OCI-LY7 (cell line): Measurements from ENCODE around the gene RALGAPA2. TPM values are rescaled to one million over a fixed set of nuclear protein-coding genes. Genes with fewer than 3 reads are reported as not detected.

Experiments used
- BruUV-seq: library from RNA; stranded (reverse); fragments of 400-500 nt; replicated peaks from 2 replicates; lab custom pipeline; 2021; lab: Mats Ljungman, UMichigan
- CTCF ChIA-PET: fragments of 300-600 bp; sonication (Branson Sonifier 250); formaldehyde crosslinking; loops from one replicate; lab custom pipeline; 2022; ENCODE audit warnings: antibody characterized with exemption; ENCODE audit not compliant: unreplicated experiment; lab: Charles Lee
- POLR2A ChIA-PET: fragments of 300-600 bp; sonication (Branson Sonifier 250); formaldehyde crosslinking; loops from one replicate; lab custom pipeline; 2022; ENCODE audit warnings: antibody characterized with exemption; lab: Charles Lee
- DNase-seq: peaks from one replicate; pipeline ENCODE4 v3.0.0-alpha.2; 2015; ENCODE audit warnings: low spot score
- H2AFZ ChIP-seq: fragments of 200-600 bp; sonication (generic), shearing (Covaris generic); 2 replicates; pipeline ENCODE4 v1.6.1; 2014; ENCODE audit warnings: mild to moderate bottlenecking, antibody characterized with exemption, low read length, moderate library complexity
- H3K27ac ChIP-seq: fragments of 200-600 bp; sonication (generic); 2 replicates; pipeline ENCODE4 v1.5.1; 2014; ENCODE audit warnings: mixed run types, low read depth, mild to moderate bottlenecking, moderate library complexity, low read length, inconsistent platforms; ENCODE audit not compliant: poor library complexity, severe bottlenecking
- H3K36me3 ChIP-seq: fragments of 200-600 bp; sonication (generic); 2 replicates; pipeline ENCODE4 v1.6.1; 2014; ENCODE audit warnings: mild to moderate bottlenecking, antibody characterized with exemption, low read length, moderate library complexity, mixed read lengths; ENCODE audit not compliant: insufficient read depth
- H3K4me1 ChIP-seq: fragments of 200-600 bp; sonication (generic); 2 replicates; pipeline ENCODE4 v1.5.1; 2014; ENCODE audit warnings: mild to moderate bottlenecking, low read length; ENCODE audit not compliant: insufficient read depth, poor library complexity, severe bottlenecking
- H3K4me2 ChIP-seq: fragments of 200-600 bp; sonication (generic); 2 replicates; pipeline ENCODE4 v1.6.1; 2014; ENCODE audit warnings: mild to moderate bottlenecking, low read length
- H3K4me3 ChIP-seq: fragments of 200-600 bp; sonication (generic); 2 replicates; pipeline ENCODE4 v1.5.1; 2014; ENCODE audit warnings: mild to moderate bottlenecking, low read depth, low read length; ENCODE audit not compliant: poor library complexity, severe bottlenecking
- H3K79me2 ChIP-seq: fragments of 200-600 bp; sonication (generic); 2 replicates; pipeline ENCODE4 v1.6.1; 2016; ENCODE audit warnings: low read depth, mild to moderate bottlenecking, low read length, moderate library complexity, mixed read lengths; ENCODE audit not compliant: insufficient read depth
- H3K9me2 ChIP-seq: fragments of 200-600 bp; sonication (generic); 2 replicates; pipeline ENCODE4 v1.6.1; 2016; ENCODE audit warnings: mild to moderate bottlenecking, low read length, mixed read lengths; ENCODE audit not compliant: insufficient read depth
- H3K9me3 ChIP-seq: fragments of 200-600 bp; sonication (generic); 2 replicates; pipeline ENCODE4 v1.6.1; 2014; ENCODE audit warnings: mild to moderate bottlenecking, mixed run types, low read length, mixed read lengths
- H4K20me1 ChIP-seq: fragments of 200-600 bp; sonication (generic); 2 replicates; pipeline ENCODE4 v1.6.1; 2014; ENCODE audit warnings: mild to moderate bottlenecking, antibody characterized with exemption, low read length, moderate library complexity, mixed read lengths; ENCODE audit not compliant: insufficient read depth
- CTCF ChIP-seq: fragments of 200-600 bp; sonication (generic); conservative IDR thresholded peaks from 2 replicates; pipeline ENCODE4 v1.5.1; 2014; ENCODE audit warnings: mild to moderate bottlenecking, antibody characterized with exemption, low read length, moderate library complexity, mixed read lengths
- EZH2phosphoT487 ChIP-seq: fragments of 200-600 bp; sonication (generic); IDR thresholded peaks from 2 replicates; pipeline ENCODE4 v1.6.1; 2018; ENCODE audit warnings: low read depth, borderline replicate concordance, mild to moderate bottlenecking, mixed run types, antibody characterized with exemption, low read length, moderate library complexity, mixed read lengths
- intact Hi-C: fragments of 100-400 bp; cut with micrococcal nuclease; formaldehyde crosslinking; loops from one replicate; pipeline ENCODE4 v1.10.0; 2022; ENCODE audit not compliant: unreplicated experiment
- total RNA-seq, 2 experiments: library from RNA; depleted of rRNA in 1 of 2; stranded (reverse); fragments of >200 nt in 1 of 2; shearing (Covaris generic) in 1 of 2; gene quantifications; 2 replicates each; pipeline ENCODE4 v1.2.3, GENCODE V29; 2014 to 2022

Gene RALGAPA2
- total RNA-seq, 2 experiments from 2014 or later = 9.1 to 17.8 TPM

- Histone ChIP-seq H3K79me2 (no peaks in the 10 kb centered on the region), H3K27ac (no peak overlapping the region), H2AFZ (no peak overlapping the region), H3K4me3 (no peak overlapping the region), H3K9me2 (no peaks in the 10 kb centered on the region), H3K36me3 (no peaks in the 10 kb centered on the region), H3K4me1 (no peaks in the 10 kb centered on the region), H3K4me2 (no peak overlapping the region), H4K20me1 (no peaks in the 10 kb centered on the region), H3K9me3 (no peaks in the 10 kb centered on the region)
- no TSS peak for BruUV-seq
- DNase-seq = no peak
- intact Hi-C loops = no loop called here
- TF ChIP-seq CTCF (no peak), EZH2phosphoT487 (no peak)
- ChIA-PET CTCF (no interaction called here), POLR2A (no interaction called here)
Measured at GRCh38 chr20:20404633-20405032, 307.8 kb downstream of the RALGAPA2 start.

- CTCF ChIA-PET = no interaction called here
- H3K9me2 ChIP-seq = no peaks in the 10 kb centered on the region
- no peaks in the 10 kb centered on the region for H3K36me3 ChIP-seq
- no peak overlapping the region for H3K27ac ChIP-seq
- no peaks in the 10 kb centered on the region for H3K79me2 ChIP-seq
- no peak for DNase-seq
- no peak for TF ChIP-seq EZH2phosphoT487
- no peak for TF ChIP-seq CTCF
- H4K20me1 ChIP-seq = no peaks in the 10 kb centered on the region
- H3K4me1 ChIP-seq = no peaks in the 10 kb centered on the region
- H3K4me2 ChIP-seq = no peak overlapping the region
- no peaks in the 10 kb centered on the region for H3K9me3 ChIP-seq
- no peak overlapping the region for H3K4me3 ChIP-seq
- intact Hi-C loops = no loop called here
- H2AFZ ChIP-seq = no peak overlapping the region
- POLR2A ChIA-PET = interaction anchor here (0.9 kb wide), 1 partner anchor 30 kb away, joined by 4 read pairs; no protein-coding TSS in a partner anchor
- BruUV-seq = no TSS peak
Measured at GRCh38 chr20:20401991-20402390, 310.5 kb downstream of the RALGAPA2 start.

- H3K4me2 ChIP-seq = no peak overlapping the region
- TF ChIP-seq CTCF (no peak), EZH2phosphoT487 (no peak)
- no peaks in the 10 kb centered on the region for H3K9me2 ChIP-seq
- POLR2A ChIA-PET = no interaction called here
- no TSS peak for BruUV-seq
- no peak overlapping the region for H3K4me3 ChIP-seq
- no peaks in the 10 kb centered on the region for H3K79me2 ChIP-seq
- H3K4me1 ChIP-seq = no peaks in the 10 kb centered on the region
- H3K27ac ChIP-seq = no peak overlapping the region
- H4K20me1 ChIP-seq = no peaks in the 10 kb centered on the region
- no peak for DNase-seq
- CTCF ChIA-PET = no interaction called here
- no peaks in the 10 kb centered on the region for H3K36me3 ChIP-seq
- H3K9me3 ChIP-seq = no peaks in the 10 kb centered on the region
- intact Hi-C loops = no loop called here
- H2AFZ ChIP-seq = no peak overlapping the region
Measured at GRCh38 chr20:20399531-20400500, 312.6 kb downstream of the RALGAPA2 start.
